Stimulated activated CD8-positive, alpha-beta memory T cell treated with anti-CD3 and anti-CD28 coated beads, Interleukin-7, amount 100 ng/mL, for 48 hours (primary cell): ENCODE data around the gene RAB11FIP2.

Experiments used
- DNase-seq, 2 donors: peaks; one replicate each; pipeline ENCODE4 v3.0.0-alpha.2; 2020; ENCODE audit warnings: low read depth in 1 of 2; ENCODE audit errors: extremely low read depth in 1 of 2

Gene RAB11FIP2

DNA sequence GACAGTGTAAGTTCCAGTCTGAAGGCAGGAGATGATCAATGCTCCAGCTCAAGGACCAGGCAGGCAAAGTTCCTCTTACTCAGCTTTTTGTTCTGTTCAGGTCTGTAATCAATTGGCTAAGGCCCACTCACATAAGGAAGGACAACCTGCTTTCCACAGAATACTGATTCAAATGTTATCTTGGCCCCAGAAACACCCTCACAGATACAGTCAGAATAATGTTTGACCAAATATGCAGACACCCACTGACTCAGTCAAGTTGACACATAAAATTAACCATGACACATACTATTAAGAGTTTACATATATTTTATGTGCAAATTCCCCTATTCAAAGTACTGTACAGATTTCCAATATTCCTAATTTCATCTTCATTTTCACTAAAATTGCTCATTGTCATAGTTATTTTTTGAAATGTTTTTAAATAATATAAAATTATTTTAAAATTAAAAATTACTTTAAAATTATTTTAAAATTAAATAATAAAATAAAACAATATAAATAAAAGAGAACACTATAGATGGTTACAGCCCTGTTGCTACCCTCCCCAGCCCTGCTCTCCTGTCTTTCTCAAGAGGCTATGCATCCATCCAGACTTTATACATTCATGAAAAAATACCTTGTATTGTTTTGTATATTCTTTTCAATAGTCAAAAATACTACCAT lies 59.4 kb downstream of the RAB11FIP2 start:
- DNase-seq: no peak

DNA sequence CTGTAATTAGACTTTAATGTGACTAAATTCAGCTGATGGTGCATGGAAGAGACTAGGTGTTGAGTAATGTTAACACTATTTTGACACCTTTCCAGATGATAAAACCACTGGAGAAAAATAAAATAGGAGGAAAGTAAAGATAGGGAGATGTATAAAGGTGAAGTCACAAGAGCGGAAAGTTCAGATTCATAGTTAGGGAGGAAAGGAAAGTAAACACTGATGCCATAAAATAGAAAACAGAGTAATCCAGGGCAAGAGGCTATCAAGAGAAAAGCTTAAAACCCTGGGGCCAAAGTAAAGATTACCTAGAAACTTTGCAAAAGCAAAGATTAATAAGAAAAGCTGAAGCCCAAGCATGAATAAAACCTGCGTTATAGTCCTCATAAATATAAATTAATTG lies 62.8 kb downstream of the RAB11FIP2 start:
- DNase-seq: no peak

DNA sequence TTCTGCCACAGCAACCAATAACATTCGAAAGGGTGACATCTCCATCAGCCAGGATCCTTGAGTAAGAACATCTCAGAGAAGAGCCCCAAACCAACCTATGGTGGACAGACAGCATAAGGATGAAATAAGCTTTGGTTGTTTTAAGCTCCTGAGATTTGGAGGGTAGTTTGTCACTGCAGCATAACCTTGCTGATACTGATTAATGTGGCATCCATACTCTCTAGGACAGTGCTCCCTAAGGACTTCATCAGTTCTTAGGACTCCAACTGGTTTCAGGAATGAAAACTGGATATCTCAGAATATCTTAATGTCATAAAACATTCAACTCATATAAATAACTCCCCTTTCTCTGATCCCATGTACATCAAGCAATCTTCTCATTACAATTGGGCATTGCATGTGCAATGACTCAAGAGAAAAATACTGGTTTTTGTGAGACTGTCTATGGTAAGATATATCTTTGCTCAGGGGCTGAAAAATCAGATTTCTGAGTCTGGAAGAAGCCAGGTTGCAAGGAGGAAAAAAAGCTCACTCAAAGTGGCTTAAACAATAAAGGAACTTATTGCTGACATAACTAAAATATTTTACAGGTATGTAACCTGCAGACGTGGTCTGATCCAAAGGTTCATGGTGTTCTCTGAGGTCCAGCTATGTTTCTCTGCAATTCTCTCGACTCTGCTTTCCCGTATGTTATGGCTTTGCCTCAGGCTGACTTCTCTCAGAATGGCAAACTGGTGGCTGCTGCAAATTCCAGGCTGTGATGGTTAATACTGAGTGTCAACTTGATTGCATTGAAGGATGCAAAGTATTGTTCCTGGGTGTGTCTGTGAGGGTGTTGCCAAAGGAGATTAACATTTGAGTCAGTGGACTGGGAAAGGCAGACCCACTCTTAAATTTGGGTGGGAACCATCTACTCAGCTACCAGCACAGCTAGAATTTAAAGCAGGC lies 65.7 kb downstream of the RAB11FIP2 start:
- no peak for DNase-seq

DNA sequence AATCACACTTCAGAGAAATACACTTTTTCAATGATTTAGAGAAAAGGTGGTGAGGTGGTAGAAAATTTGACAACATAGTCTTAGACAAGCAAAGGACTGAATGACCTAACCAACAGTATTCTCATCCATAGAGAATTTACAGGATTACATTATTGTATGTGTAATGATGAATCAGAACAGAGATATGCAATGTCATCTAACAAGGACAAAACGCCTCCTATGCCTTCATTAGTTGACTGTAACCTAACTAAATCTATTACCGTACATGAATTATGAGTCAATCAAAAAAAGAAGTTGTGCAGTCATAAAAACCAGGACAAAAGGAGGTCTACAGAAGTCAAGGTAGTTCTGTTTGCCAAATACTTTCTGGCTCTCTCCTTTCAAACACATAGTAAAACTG lies 66.5 kb downstream of the RAB11FIP2 start:
- no peak for DNase-seq

DNA sequence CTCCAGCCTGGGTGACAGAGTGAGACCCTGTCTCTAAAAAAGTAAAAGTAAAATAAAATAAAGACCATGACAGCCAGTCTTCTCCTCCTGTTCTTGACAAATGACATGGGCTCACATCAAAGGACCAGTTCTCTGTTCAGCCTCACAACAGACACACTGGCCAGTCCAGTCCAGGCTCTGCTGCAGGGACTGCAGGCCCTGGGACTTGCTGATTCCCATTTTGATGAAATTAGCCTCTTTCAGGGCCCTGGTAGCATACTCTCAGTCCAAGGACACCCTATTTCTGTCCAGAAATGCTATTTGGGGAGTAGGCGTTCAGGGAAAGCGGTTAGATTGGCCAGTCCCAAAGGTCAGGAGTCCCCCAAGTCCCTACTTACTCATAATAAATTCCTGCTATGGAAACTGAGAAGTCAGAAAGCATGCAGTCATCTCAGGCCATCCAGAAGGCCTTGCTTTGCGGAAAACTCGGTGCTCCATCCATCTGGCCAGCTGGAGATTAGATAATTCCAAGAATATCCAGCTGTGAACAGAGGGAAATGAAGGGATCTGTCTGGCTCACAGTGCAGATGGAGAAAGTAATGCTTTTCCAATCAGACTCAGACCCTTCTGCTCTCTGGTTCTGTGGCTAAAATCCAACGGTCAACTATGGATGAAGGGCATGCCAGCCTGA lies 74.4 kb downstream of the RAB11FIP2 start:
- no peak for DNase-seq

DNA sequence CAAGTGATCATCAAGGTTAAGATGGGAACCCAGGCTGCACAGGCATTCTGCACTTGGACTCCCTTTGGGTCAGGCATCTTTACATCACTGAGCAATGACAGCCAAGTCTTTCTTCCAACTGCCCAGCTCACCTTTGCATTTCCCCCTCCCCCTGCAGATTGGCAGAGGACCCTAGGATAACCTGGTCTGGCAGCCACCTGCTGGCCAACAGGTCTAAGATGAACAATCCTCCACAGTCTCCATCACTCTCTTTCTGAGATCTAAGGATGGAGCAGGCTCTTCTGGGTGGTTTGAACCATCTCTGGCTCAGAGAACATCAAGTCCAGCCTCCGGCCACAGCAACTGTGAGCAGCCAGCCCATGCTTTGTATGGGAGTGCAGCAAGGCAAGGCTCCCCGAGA lies 75.8 kb downstream of the RAB11FIP2 start:
- no peak for DNase-seq

DNA sequence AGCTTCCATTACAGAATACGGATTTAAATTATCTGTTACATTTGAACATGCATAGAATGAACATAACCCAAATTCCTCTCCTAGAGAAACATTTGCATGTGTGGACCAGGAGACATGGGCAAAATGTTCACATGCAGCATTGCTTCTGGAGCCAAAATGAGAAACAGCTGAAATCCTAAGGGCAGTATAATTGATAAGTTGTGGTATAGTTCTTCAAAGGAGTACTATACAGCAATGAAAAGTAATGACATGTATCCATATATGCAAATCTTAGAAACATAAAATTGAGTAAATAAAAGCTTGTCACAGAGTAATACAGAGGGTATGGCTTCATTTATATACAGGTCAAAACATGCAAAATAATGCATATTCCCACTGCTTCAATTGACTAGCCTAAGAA lies 77.1 kb downstream of the RAB11FIP2 start:
- no peak for DNase-seq

DNA sequence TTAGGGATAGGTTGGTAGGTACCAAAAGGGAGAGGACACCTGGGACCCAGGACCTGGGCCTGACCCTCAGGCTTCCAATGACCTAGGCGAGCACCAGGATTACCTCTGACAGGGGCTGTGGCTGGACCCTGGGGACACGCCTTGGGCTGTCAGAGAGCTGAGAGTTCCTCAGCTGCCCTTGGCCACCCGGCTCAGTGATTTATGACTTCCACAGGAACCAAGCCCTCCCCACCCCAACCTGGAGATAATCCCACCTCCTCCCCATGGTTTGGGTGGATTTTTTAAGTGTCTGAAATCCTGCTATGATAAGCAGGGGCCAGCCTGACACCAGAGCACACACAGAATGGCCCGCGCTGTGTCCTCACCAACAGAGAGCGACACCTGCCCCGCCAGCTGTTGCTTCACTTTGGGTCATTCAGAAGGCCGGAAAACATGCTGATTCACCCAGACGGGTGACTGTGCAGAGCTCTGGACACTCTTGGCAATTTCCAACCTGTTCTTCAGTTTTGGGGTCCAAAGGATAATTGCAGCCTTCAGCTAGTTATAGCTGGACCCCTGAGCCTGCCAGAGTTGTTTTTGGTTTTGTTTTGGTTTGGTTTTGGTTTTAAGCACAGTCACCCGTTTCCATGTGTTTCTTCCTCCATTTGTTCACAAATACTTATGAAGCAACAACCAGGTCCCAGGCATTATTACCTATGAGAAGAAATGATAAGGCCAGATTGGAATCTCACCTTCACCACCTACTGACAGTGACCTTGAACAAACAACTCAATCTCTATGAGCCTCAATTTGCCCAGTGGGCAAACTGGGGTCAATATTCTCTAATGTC lies 78.2 kb downstream of the RAB11FIP2 start:
- no peak for DNase-seq

DNA sequence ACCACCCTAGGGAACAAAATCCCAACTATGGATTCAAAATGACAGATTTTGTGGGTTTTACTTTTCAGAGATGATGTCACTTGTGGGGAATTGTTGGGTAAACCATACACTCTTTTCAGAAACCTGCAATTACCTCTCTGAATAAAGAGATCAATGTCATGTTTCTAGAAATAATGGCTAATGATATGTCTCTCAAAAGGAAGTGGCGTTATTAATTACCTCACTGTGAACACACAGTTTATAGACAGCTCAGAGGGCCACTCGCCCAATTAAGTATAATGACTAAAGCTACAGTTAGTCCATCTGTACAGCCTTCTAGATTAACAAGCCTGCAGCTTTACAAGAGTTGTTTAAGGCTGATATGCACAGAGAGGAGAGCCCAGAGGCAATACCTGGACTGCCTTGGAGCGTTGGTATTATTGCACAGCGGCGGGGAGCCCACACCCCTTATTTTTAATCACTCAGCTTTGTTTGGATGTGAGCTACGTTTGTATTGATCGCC lies 79.5 kb downstream of the RAB11FIP2 start:
- DNase-seq: no peak

DNA sequence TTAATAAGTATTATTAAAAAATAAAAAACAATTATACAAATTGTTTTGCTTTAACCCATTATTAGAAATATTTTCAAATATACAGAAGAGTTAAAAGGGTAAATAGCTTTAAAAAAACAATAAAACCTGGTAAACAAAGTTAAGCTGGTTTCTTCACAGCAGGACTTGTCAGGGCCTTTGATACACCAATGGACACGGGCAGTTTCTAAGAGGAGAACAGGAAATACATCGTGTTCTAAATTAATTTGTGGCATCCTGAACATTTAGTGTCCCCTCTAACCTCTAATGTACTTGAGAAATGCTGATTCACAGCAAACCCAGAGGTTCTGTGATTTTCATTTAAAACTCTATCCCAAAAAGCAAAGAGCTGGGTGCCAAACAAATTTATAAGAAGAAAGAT lies 80.8 kb downstream of the RAB11FIP2 start:
- DNase-seq: no peak

DNA sequence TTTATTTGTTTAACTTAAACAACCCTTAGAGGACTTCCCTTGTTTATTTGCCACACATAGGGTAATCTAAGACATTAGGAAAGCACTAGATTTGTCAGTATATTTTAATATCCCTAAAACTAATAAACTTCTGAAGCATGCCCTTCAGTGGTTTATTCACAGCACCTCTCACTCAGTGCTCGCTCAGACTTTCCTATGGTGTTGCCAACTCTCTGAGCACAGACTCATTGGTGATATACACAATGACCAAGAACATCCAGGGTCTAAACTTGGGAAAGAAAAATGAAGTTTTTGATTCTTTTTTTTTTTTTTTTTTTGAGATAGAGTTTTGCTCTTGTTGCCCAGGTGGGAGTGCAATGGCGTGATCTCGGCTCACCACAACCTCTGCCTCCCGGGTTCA lies 82.2 kb downstream of the RAB11FIP2 start:
- DNase-seq: no peak

DNA sequence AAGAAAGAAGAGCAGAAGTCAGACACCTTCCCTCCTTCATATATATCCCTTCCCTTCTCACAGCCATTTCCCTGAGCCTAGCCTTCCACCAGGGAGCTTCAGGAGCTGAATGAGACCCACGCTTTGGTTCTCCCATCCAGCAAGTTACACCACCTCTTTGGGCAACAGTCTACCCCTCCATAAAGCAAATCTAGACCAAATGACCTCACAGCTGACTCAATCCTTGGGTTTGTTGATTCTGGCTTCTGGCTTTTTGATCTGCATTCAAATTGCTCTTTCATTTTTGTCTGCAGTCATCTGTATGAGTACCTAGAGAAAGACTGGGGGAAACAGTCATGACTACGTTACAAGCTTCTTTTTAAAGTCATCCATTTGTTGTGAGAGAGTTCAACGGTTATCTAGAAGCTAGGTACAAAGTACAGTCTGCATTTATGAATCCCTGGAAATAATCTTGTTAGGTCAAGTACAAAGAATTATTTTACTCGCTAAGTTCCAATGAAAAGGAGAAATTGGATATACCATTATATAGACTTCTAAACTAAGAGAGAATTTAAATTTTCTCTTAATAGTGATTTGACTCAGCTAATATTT lies 86.3 kb downstream of the RAB11FIP2 start:
- no peak for DNase-seq

DNA sequence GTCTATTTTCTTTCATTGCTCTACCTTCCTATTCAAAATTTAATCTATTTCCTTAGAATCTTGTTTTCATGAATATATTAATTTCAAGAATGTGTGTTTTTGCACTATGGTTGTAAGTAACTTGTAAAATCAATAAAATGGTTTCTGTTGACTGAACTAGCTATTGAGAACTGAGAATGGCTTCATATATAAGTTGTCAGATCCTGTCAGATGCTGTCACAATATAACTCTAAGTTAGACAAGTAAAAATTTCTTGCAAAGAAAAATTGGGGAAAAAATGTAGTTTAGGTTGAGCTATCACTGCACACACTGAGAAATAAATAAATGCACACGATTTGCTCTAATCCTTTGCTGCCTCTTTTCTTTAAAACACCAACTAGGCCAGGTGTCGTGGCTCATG lies 89.8 kb downstream of the RAB11FIP2 start:
- no peak for DNase-seq

DNA sequence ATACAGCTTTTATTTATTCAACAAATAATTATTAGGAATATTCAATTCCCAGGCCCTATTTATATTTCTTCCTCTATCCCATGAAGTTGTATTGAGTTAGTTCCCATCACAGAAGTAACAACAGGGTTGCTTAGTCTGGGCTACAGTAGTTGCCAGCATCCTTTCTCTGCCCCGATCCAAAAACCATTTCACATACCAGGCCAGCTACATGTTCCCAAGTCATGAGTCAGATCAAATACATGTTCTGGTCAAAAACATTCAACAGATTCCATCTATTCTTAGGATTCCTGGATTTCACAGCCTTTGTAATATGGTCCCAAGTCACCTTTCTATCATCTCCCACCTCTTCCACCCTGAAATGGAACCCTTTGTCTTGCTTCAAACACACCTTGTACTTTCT lies 91.6 kb downstream of the RAB11FIP2 start:
- no peak for DNase-seq
